ENCODE results near the gene ABCG8. TPM values are rescaled to one million over a fixed set of nuclear protein-coding genes. Genes with fewer than 3 reads are reported as not detected.
"Not testable (repeated sequence)": the region's sequence is repeated elsewhere in the genome, so short reads cannot be mapped to it uniquely, and the experiment has no call there.

ABCG8 gene
- total RNA-seq, 1 donor from 2014 or later: not detected

DNA sequence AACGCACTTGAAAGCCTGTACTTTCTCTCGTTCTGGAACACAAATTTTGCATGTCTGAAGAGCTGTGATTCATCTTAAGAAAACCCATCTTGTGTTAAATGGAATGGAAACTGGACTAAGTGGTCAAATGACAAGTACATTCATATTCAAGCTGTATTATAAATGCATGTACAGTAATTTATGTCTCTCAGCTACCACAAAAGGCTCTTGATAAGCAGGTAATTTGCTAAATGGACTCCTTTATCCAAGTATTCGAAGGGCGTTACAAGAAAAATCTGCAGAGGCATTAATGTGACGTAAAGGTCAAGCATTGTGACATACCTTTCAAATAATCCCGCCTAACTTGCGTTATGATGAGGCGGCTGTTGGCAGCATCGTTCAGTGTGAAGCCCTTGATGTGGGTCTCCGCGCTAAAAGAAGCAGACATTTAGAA is 66.6 kb downstream of the ABCG8 start:
- Mint-ChIP-seq H3K9me3 (no peaks in the 10 kb centered on the region), H3K27me3 (ENCODE audit: low read depth) (no peaks in the 10 kb centered on the region), H3K4me1 (no peaks in the 10 kb centered on the region), H3K4me3 (no peak overlapping the region), H3K27ac (ENCODE audit: unreplicated experiment) (no peak overlapping the region), H3K36me3 (ENCODE audit: low read depth) (peaks cover 26% of the 10 kb centered on the region)
- TF ChIP-seq, protein P1, sequence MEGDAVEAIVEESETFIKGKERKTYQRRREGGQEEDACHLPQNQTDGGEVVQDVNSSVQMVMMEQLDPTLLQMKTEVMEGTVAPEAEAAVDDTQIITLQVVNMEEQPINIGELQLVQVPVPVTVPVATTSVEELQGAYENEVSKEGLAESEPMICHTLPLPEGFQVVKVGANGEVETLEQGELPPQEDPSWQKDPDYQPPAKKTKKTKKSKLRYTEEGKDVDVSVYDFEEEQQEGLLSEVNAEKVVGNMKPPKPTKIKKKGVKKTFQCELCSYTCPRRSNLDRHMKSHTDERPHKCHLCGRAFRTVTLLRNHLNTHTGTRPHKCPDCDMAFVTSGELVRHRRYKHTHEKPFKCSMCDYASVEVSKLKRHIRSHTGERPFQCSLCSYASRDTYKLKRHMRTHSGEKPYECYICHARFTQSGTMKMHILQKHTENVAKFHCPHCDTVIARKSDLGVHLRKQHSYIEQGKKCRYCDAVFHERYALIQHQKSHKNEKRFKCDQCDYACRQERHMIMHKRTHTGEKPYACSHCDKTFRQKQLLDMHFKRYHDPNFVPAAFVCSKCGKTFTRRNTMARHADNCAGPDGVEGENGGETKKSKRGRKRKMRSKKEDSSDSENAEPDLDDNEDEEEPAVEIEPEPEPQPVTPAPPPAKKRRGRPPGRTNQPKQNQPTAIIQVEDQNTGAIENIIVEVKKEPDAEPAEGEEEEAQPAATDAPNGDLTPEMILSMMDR (conservative IDR thresholded peaks at IDR 0.05): no peak
- no peak for DNase-seq (ENCODE audit: low read depth, low spot score)

DNA sequence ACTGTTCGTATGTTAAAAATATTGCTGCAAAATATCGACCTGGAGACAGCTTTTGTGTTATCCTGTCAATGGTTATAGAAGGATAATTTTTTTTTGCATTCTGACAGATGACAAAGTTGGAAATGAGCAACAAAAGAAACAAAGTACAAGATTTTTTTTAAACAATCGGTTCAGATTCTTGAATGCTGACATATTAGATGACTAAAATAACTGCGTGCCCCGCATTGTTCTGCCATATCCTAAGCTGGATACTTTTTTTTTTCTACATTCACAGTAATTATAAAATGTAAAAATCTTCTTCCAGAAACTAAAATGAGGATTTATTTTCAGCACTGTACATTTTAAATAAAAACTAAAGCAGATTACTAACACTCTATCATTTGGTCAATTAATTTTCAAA is 67.1 kb downstream of the ABCG8 start:
- Mint-ChIP-seq H3K9me3 (no peaks in the 10 kb centered on the region), H3K4me1 (no peaks in the 10 kb centered on the region), H3K36me3 (ENCODE audit: low read depth) (peaks cover 26% of the 10 kb centered on the region), H3K4me3 (no peak overlapping the region), H3K27ac (ENCODE audit: unreplicated experiment) (no peak overlapping the region), H3K27me3 (ENCODE audit: low read depth) (no peaks in the 10 kb centered on the region)
- no peak for DNase-seq (ENCODE audit: low read depth, low spot score)
- TF ChIP-seq, protein P1 (conservative IDR thresholded peaks at IDR 0.05): no peak

DNA sequence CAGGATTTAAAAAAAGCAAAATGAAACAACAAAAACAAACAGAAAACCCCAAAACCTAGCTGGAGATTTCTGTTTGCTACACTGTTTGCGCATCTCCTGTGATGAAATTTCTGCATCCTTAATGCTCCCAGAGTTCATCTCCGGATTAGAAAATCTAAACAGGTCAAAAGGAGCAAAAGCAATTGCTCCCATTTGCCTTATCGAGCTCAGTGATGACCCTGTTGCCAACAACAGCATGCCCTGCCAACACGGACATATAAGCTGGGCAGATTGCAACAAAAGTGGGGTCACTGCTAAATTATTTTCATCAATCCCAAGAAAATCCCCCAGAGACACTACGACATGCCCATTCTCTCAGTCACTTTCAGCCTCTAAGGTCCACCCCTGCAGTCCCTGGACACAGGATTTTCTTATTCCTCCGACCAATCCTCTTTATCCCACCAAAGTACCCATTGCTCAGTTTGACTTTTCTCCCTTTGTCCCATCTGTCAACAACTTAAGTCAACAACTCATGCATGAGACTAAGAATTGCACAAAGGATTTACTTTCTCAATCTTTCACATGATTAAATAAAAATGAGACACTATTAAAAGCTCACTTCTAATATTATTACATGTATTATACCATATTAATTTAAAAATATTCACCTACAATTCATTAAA is 67.8 kb downstream of the ABCG8 start:
- TF ChIP-seq, protein P1 (conservative IDR thresholded peaks at IDR 0.05): no peak
- no peaks in the 10 kb centered on the region for H3K4me1 Mint-ChIP-seq
- H3K4me3 Mint-ChIP-seq: no peak overlapping the region
- H3K27ac Mint-ChIP-seq (ENCODE audit: unreplicated experiment): no peak overlapping the region
- peaks cover 28% of the 10 kb centered on the region for H3K36me3 Mint-ChIP-seq (ENCODE audit: low read depth)
- DNase-seq (ENCODE audit: low read depth, low spot score): no peak
- no peaks in the 10 kb centered on the region for H3K27me3 Mint-ChIP-seq (ENCODE audit: low read depth)
- no peaks in the 10 kb centered on the region for H3K9me3 Mint-ChIP-seq

DNA sequence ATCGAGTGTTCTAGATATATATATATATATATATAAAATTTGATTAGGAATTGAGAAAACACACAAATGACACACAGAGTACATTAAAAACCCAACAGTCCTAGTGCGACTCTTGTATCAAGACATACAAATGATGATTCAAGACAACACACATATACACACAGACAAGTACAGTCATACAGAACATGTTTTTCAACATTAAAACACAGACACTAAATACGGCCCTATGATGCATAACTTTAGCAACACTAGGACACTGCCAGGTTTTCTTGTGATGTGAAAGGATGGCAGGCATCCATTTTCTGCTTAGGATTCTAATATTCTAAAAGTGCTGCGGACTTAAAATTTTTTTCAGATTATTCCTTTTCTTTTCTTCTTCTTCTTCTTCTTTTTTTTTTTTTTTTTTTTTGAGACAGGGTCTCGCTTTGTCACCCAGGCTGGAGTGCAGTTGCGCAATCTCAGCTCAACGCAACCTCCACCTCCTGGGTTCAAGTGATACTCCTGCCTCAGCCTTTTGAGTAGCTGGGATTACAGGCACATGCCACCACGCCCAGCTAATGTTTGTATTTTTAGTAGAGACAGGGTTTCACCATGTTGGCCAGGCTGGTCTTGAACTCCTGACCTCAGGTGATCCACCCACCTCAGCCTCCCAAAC is 72.5 kb downstream of the ABCG8 start:
- not testable (repeated sequence) for H3K4me1 Mint-ChIP-seq; H3K27me3 Mint-ChIP-seq (ENCODE audit: low read depth); H3K27ac Mint-ChIP-seq (ENCODE audit: unreplicated experiment); H3K9me3 Mint-ChIP-seq; DNase-seq (ENCODE audit: low read depth, low spot score); H3K4me3 Mint-ChIP-seq
- H3K36me3 Mint-ChIP-seq (ENCODE audit: low read depth): peaks cover 21% of the 10 kb centered on the region

DNA sequence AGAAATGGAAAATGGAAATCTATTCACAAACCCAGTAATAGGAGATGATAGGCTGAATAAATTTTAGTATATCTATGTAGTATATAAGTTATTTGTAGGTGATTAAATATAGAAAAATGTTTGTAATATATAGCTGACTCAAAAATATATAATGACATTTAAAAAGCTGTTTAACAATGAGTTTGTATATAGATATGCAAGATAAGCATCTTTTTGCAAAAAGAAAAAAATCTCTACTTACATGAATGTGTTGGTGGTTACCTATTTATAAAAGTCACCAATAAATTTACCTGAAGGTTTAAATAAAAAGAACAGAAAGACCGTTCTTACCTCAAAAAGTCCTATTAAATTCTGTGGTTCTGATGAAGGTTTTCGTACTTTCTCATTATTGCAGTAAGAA is 85.7 kb downstream of the ABCG8 start:
- Mint-ChIP-seq H3K4me3 (no peak overlapping the region), H3K27me3 (ENCODE audit: low read depth) (no peaks in the 10 kb centered on the region), H3K4me1 (no peaks in the 10 kb centered on the region), H3K27ac (ENCODE audit: unreplicated experiment) (no peak overlapping the region), H3K36me3 (ENCODE audit: low read depth) (peaks cover 8% of the 10 kb centered on the region), H3K9me3 (no peaks in the 10 kb centered on the region)
- DNase-seq (ENCODE audit: low read depth, low spot score): no peak
- TF ChIP-seq, protein P1 (conservative IDR thresholded peaks at IDR 0.05): no peak

DNA sequence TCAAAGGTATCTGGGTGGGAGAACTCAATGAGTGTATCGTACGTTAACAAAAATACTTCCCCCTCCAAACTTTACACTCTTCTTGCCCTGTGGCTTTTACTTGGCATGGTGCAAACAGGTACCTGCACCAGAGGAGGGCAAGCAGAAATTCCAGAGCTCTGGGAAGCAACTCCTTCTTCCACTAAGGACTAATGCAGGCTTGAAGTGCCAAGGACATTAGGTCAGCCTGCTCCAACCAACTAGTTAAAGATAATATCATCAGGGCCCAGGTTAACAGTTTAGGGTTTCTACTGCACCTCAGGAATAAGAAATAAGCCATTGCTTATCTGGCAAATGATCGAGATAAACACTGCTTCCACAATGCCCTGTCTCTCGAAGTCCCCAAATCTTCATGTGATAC is 86.7 kb downstream of the ABCG8 start:
- Mint-ChIP-seq H3K27me3 (ENCODE audit: low read depth) (no peaks in the 10 kb centered on the region), H3K36me3 (ENCODE audit: low read depth) (peaks cover 13% of the 10 kb centered on the region), H3K4me3 (no peak overlapping the region), H3K4me1 (no peaks in the 10 kb centered on the region), H3K9me3 (no peaks in the 10 kb centered on the region), H3K27ac (ENCODE audit: unreplicated experiment) (no peak overlapping the region)
- TF ChIP-seq, protein P1 (conservative IDR thresholded peaks at IDR 0.05): no peak
- no peak for DNase-seq (ENCODE audit: low read depth, low spot score)

Measured in neural crest cell (in vitro differentiated cells).